GM21423 (cell line): ENCODE measurements around the gene DCST2.
"Not testable (repeated sequence)": the region's sequence is repeated elsewhere in the genome, so short reads cannot be mapped to it uniquely, and the experiment has no call there.

Experiments
- ATAC-seq: cut with Tn5 transposase; IDR thresholded peaks from one replicate; pipeline ENCODE4 v1.9.1; 2021; ENCODE audit warnings: mild to moderate bottlenecking, moderate library complexity; ENCODE audit not compliant: unreplicated experiment

The DCST2 gene

GRCh38 chr1:154983776-154984466, 49.7 kb downstream of the DCST2 start:
- no peak for ATAC-seq

GRCh38 chr1:154982897-154983648, 50.5 kb downstream of the DCST2 start, which contains the start of gene FLAD1:
FLAD1 (plus strand) TSS chr1:154983344; CDS start chr1:154983695, 351 bp downstream.
- peak; percentile 97 for ATAC-seq

GRCh38 chr1:154982341-154982740, 51.2 kb downstream of the DCST2 start:
- no peak for ATAC-seq

GRCh38 chr1:154978360-154978759, 55.2 kb downstream of the DCST2 start:
- ATAC-seq: no peak

GRCh38 chr1:154977762-154978161, 55.8 kb downstream of the DCST2 start:
- ATAC-seq: not testable (repeated sequence)

- ATAC-seq: no peak
Observed at GRCh38 chr1:154975409-154976059, 58.0 kb downstream of the DCST2 start.

- ATAC-seq: peak; percentile 36
Observed at GRCh38 chr1:154974808-154975408, 58.7 kb downstream of the DCST2 start.

- ATAC-seq: peak; percentile 80
Observed at GRCh38 chr1:154974102-154974807, 59.3 kb downstream of the DCST2 start, which contains the start of gene CKS1B. CKS1B (plus strand) TSS chr1:154974681; CDS start chr1:154974746, 65 bp downstream.

- peak; percentile 22 for ATAC-seq
Observed at GRCh38 chr1:154973344-154974101, 60.1 kb downstream of the DCST2 start.

- ATAC-seq: no peak
Observed at GRCh38 chr1:154972517-154973343, 60.9 kb downstream of the DCST2 start.

GRCh38 chr1:154972213-154972516, 61.4 kb downstream of the DCST2 start:
- ATAC-seq: no peak

- no peak for ATAC-seq
Observed at GRCh38 chr1:154971341-154971998, 62.1 kb downstream of the DCST2 start.

GRCh38 chr1:154970631-154971340, 62.8 kb downstream of the DCST2 start, which contains the start of gene SHC1:
SHC1 (minus strand) TSS chr1:154970747; CDS start chr1:154970526, 221 bp downstream.
- no peak for ATAC-seq

- ATAC-seq: no peak
Observed at GRCh38 chr1:154969860-154970452, 63.6 kb downstream of the DCST2 start.

GRCh38 chr1:154969246-154969645, 64.3 kb downstream of the DCST2 start:
- ATAC-seq: no peak

- ATAC-seq: no peak
Observed at GRCh38 chr1:154968731-154969130, 64.8 kb downstream of the DCST2 start.
